SJSA1 (cell line): Measurements from ENCODE around the gene LHFPL3. TPM values are rescaled to one million over a fixed set of nuclear protein-coding genes. Genes with fewer than 3 reads are reported as not detected.

Experiments
- DNase-seq, 2 experiments: peaks; one replicate each; pipeline ENCODE4 v3.0.0-alpha.2; 2015 to 2020; ENCODE audit warnings: low spot score in 2 of 2, low read depth in 1 of 2
- H3K27ac ChIP-seq: fragments of 250-450 bp; sonication (Bioruptor Pico); 2 replicates; pipeline ENCODE4 v1.5.1; 2020; ENCODE audit warnings: mild to moderate bottlenecking, moderate library complexity
- H3K27me3 ChIP-seq: fragments of 250-450 bp; sonication (Bioruptor Pico); replicated peaks from 2 replicates; pipeline ENCODE4 v1.5.1; 2020; ENCODE audit warnings: mild to moderate bottlenecking, moderate library complexity
- H3K36me3 ChIP-seq: fragments of 250-450 bp; sonication (Bioruptor Pico); 2 replicates; pipeline ENCODE4 v1.5.1; 2020; ENCODE audit warnings: mild to moderate bottlenecking
- H3K4me1 ChIP-seq: fragments of 250-450 bp; sonication (Bioruptor Pico); replicated peaks from 2 replicates; pipeline ENCODE4 v1.6.1; 2021; ENCODE audit warnings: mild to moderate bottlenecking
- H3K4me3 ChIP-seq: fragments of 250-450 bp; sonication (Bioruptor Pico); 2 replicates; pipeline ENCODE4 v1.5.1; 2020; ENCODE audit warnings: mild to moderate bottlenecking
- H3K9me3 ChIP-seq: fragments of 250-450 bp; sonication (Bioruptor Pico); replicated peaks from 2 replicates; pipeline ENCODE4 v1.5.1; 2020; ENCODE audit warnings: mild to moderate bottlenecking
- total RNA-seq: library from RNA; depleted of rRNA; stranded (reverse); fragments of >200 nt; shearing (Covaris generic); gene quantifications from 2 replicates; pipeline ENCODE4 v1.2.3, GENCODE V29; 2014

The LHFPL3 gene
- total RNA-seq, 1 experiment from 2014 or later = not detected

GRCh38 chr7:104795616-104796398 lies 467.4 kb downstream of the LHFPL3 start:
- DNase-seq = no peak
- H3K4me1 ChIP-seq = no peaks in the 10 kb centered on the region

GRCh38 chr7:104800307-104800706 lies 471.9 kb downstream of the LHFPL3 start:
- H3K27ac ChIP-seq = no peak overlapping the region
- no peaks in the 10 kb centered on the region for H3K4me1 ChIP-seq
- H3K9me3 ChIP-seq = no peaks in the 10 kb centered on the region
- H3K4me3 ChIP-seq = no peak overlapping the region
- no peaks in the 10 kb centered on the region for H3K36me3 ChIP-seq
- H3K27me3 ChIP-seq = peaks cover 3% of the 10 kb centered on the region; the same call in 1 of the 2 replicates
- DNase-seq = no peak

More at GRCh38 chr7:104795616-104796398, 467.4 kb downstream of the LHFPL3 start:
- H3K27me3 ChIP-seq = peaks cover 11% of the 10 kb centered on the region; the same call in 1 of the 2 replicates
- H3K27ac ChIP-seq = no peak overlapping the region
- no peaks in the 10 kb centered on the region for H3K9me3 ChIP-seq
- no peak overlapping the region for H3K4me3 ChIP-seq
- no peaks in the 10 kb centered on the region for H3K36me3 ChIP-seq

GRCh38 chr7:104801022-104801421 lies 472.6 kb downstream of the LHFPL3 start:
- Histone ChIP-seq H3K4me1 (no peaks in the 10 kb centered on the region), H3K27me3 (0 out of 2 replicates have a peak, but pooled peaks cover 2% of the 10 kb centered on the region), H3K36me3 (no peaks in the 10 kb centered on the region), H3K27ac (no peak overlapping the region), H3K4me3 (no peak overlapping the region), H3K9me3 (no peaks in the 10 kb centered on the region)
- no peak for DNase-seq

GRCh38 chr7:104803931-104804330 lies 475.5 kb downstream of the LHFPL3 start:
- Histone ChIP-seq H3K36me3 (no peaks in the 10 kb centered on the region), H3K9me3 (no peaks in the 10 kb centered on the region)

GRCh38 chr7:104804696-104805095 lies 476.3 kb downstream of the LHFPL3 start:
- no peaks in the 10 kb centered on the region for H3K4me1 ChIP-seq
- peaks cover 6% of the 10 kb centered on the region; the same call in 1 of the 2 replicates for H3K27me3 ChIP-seq
- H3K9me3 ChIP-seq = no peaks in the 10 kb centered on the region
- DNase-seq = no peak
- no peak overlapping the region for H3K27ac ChIP-seq
- no peak overlapping the region for H3K4me3 ChIP-seq
- H3K36me3 ChIP-seq = no peaks in the 10 kb centered on the region

More at GRCh38 chr7:104803931-104804330, 475.5 kb downstream of the LHFPL3 start:
- peaks cover 6% of the 10 kb centered on the region; the same call in 1 of the 2 replicates for H3K27me3 ChIP-seq
- H3K4me3 ChIP-seq = no peak overlapping the region
- H3K27ac ChIP-seq = no peak overlapping the region
- DNase-seq = no peak
- no peaks in the 10 kb centered on the region for H3K4me1 ChIP-seq

- Histone ChIP-seq H3K9me3 (no peaks in the 10 kb centered on the region), H3K27me3 (peaks cover 6% of the 10 kb centered on the region; the same call in 1 of the 2 replicates), H3K36me3 (no peaks in the 10 kb centered on the region), H3K27ac (no peak overlapping the region), H3K4me3 (no peak overlapping the region), H3K4me1 (no peaks in the 10 kb centered on the region)
- no peak for DNase-seq
Observed at GRCh38 chr7:104805449-104806317, 477.3 kb downstream of the LHFPL3 start.

- Histone ChIP-seq H3K36me3 (no peaks in the 10 kb centered on the region), H3K27ac (no peak overlapping the region), H3K4me3 (no peak overlapping the region), H3K4me1 (no peaks in the 10 kb centered on the region), H3K9me3 (no peaks in the 10 kb centered on the region), H3K27me3 (peaks cover 6% of the 10 kb centered on the region; the same call in 1 of the 2 replicates)
- DNase-seq = no peak
Observed at GRCh38 chr7:104807671-104808070, 479.3 kb downstream of the LHFPL3 start.

- Histone ChIP-seq H3K27ac (no peak overlapping the region), H3K4me3 (no peak overlapping the region), H3K36me3 (no peaks in the 10 kb centered on the region), H3K27me3 (peaks cover 6% of the 10 kb centered on the region; the same call in 1 of the 2 replicates), H3K4me1 (no peaks in the 10 kb centered on the region), H3K9me3 (no peaks in the 10 kb centered on the region)
- DNase-seq = no peak
Observed at GRCh38 chr7:104809906-104810305, 481.5 kb downstream of the LHFPL3 start.

GRCh38 chr7:104814126-104814525 lies 485.7 kb downstream of the LHFPL3 start:
- Histone ChIP-seq H3K4me1 (no peaks in the 10 kb centered on the region), H3K36me3 (no peaks in the 10 kb centered on the region), H3K27ac (no peak overlapping the region), H3K9me3 (no peaks in the 10 kb centered on the region), H3K27me3 (peaks cover 4% of the 10 kb centered on the region; the same call in 1 of the 2 replicates), H3K4me3 (no peak overlapping the region)
- DNase-seq = no peak

- Histone ChIP-seq H3K4me3 (no peak overlapping the region), H3K27ac (no peak overlapping the region), H3K36me3 (no peaks in the 10 kb centered on the region), H3K9me3 (no peaks in the 10 kb centered on the region), H3K27me3 (peaks cover 7% of the 10 kb centered on the region; the same call in 1 of the 2 replicates), H3K4me1 (no peaks in the 10 kb centered on the region)
- no peak for DNase-seq
Observed at GRCh38 chr7:104814671-104815400, 486.4 kb downstream of the LHFPL3 start.

- H3K4me1 ChIP-seq = no peaks in the 10 kb centered on the region
Observed at GRCh38 chr7:104816537-104816936, 488.1 kb downstream of the LHFPL3 start.

GRCh38 chr7:104818961-104819880 lies 490.8 kb downstream of the LHFPL3 start:
- Histone ChIP-seq H3K27ac (no peak overlapping the region), H3K36me3 (no peaks in the 10 kb centered on the region), H3K4me3 (no peak overlapping the region), H3K9me3 (no peaks in the 10 kb centered on the region), H3K4me1 (no peaks in the 10 kb centered on the region), H3K27me3 (peaks cover 7% of the 10 kb centered on the region; the same call in 1 of the 2 replicates)
- DNase-seq = no peak

More at GRCh38 chr7:104816537-104816936, 488.1 kb downstream of the LHFPL3 start:
- peaks cover 7% of the 10 kb centered on the region; the same call in 1 of the 2 replicates for H3K27me3 ChIP-seq
- H3K36me3 ChIP-seq = no peaks in the 10 kb centered on the region
- no peaks in the 10 kb centered on the region for H3K9me3 ChIP-seq
- no peak overlapping the region for H3K4me3 ChIP-seq
- no peak for DNase-seq
- H3K27ac ChIP-seq = no peak overlapping the region
